Measurements from ENCODE around the gene PCDHB2. TPM values are rescaled to one million over a fixed set of nuclear protein-coding genes. Genes with fewer than 3 reads are reported as not detected.

PCDHB2 gene
- polyA plus RNA-seq, 1 donor (not counting 4 experiments of a cell fraction or from before 2014, with no cell fraction given), result 0.46 TPM

GRCh38 chr5:141051521-141051866 lies 42.9 kb upstream of the PCDHB2 start:
- TF ChIP-seq, protein P1, sequence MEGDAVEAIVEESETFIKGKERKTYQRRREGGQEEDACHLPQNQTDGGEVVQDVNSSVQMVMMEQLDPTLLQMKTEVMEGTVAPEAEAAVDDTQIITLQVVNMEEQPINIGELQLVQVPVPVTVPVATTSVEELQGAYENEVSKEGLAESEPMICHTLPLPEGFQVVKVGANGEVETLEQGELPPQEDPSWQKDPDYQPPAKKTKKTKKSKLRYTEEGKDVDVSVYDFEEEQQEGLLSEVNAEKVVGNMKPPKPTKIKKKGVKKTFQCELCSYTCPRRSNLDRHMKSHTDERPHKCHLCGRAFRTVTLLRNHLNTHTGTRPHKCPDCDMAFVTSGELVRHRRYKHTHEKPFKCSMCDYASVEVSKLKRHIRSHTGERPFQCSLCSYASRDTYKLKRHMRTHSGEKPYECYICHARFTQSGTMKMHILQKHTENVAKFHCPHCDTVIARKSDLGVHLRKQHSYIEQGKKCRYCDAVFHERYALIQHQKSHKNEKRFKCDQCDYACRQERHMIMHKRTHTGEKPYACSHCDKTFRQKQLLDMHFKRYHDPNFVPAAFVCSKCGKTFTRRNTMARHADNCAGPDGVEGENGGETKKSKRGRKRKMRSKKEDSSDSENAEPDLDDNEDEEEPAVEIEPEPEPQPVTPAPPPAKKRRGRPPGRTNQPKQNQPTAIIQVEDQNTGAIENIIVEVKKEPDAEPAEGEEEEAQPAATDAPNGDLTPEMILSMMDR (optimal IDR thresholded peaks at IDR 0.05 in 1 of 3, IDR thresholded peaks at IDR 0.05 in 1 of 3, conservative IDR thresholded peaks at IDR 0.05 in 1 of 3; ENCODE audit: extremely low read depth in 1 of 3, insufficient read depth in 2 of 3, low read length in 3 of 3), result no peak
- no peak for TF ChIP-seq EZH2 (IDR thresholded peaks at IDR 0.05; ENCODE audit: low read length)
- no peak for FAIRE-seq
- DNase-seq (ENCODE audit: low read depth, low spot score), result no peak
- peaks cover 6% of the 10 kb centered on the region for H3K27me3 ChIP-seq (ENCODE audit: control insufficient read depth, extremely low read depth, insufficient read depth, low read length)
- H3K4me1 ChIP-seq (ENCODE audit: control insufficient read depth, extremely low read depth, insufficient read depth, low read length), result no peaks in the 10 kb centered on the region
- H4K20me1 ChIP-seq (ENCODE audit: control insufficient read depth, extremely low read depth, insufficient read depth, low read length), result no peaks in the 10 kb centered on the region
- H3K36me3 ChIP-seq (ENCODE audit: control insufficient read depth in 2 of 2, extremely low read depth in 1 of 2, insufficient read depth in 2 of 2, low read length in 2 of 2), result no peaks in the 10 kb centered on the region
- H3K4me3 ChIP-seq (ENCODE audit: control insufficient read depth in 2 of 3, extremely low read depth in 1 of 3, insufficient read depth in 2 of 3, low read depth in 1 of 3, low read length in 3 of 3), result peak overlapping the region in 2 of 3 experiments; percentile 15 to 48
- peak overlapping the region; percentile 46 for H3K4me2 ChIP-seq (ENCODE audit: control insufficient read depth, extremely low read depth, insufficient read depth, low read depth, low read length)
- H3K79me2 ChIP-seq (ENCODE audit: control insufficient read depth, insufficient read depth, low read length), result no peaks in the 10 kb centered on the region
- peak overlapping the region; percentile 49 for H2AFZ ChIP-seq (ENCODE audit: control insufficient read depth, low read length)
- H3K9me3 ChIP-seq (ENCODE audit: control insufficient read depth, low read depth, low read length), result no peaks in the 10 kb centered on the region
- H3K9ac ChIP-seq (ENCODE audit: control insufficient read depth, extremely low read depth, insufficient read depth, low read length), result no peak overlapping the region
- dilution Hi-C loops (cut with MboI; ENCODE audit: extremely low pct_ligation_motif_present, low sequenced_read_pairs), result no loop called here
- no peaks in the 10 kb centered on the region for H3K9me1 ChIP-seq (ENCODE audit: control insufficient read depth, extremely low read depth, insufficient read depth, low read length)
- H3K27ac ChIP-seq (ENCODE audit: control insufficient read depth, insufficient read depth, low read length), result no peak overlapping the region

DNA sequence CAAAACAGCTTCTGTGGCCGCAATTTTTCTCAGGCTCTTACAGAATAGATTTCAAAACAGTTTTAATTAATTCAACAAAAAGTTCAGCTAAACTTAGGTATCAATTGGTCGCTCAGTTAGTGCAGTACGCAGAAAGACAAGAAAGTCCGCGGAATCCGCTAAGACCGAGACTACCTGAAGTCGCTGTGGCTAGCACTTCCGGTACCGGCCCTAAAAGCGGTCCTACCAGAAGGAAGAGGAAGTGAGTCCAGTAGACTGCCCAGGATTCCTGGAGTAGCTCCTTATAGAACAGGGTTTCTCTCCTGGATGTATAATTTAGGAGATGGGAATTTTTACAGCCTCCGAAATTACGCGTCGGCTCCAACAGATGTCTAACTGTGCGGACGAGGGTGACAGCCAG lies 16.6 kb upstream of the PCDHB2 start:
- H3K9me1 ChIP-seq (ENCODE audit: control insufficient read depth, extremely low read depth, insufficient read depth, low read length), result no peaks in the 10 kb centered on the region
- H3K9me3 ChIP-seq (ENCODE audit: control insufficient read depth, low read depth, low read length), result no peaks in the 10 kb centered on the region
- H2AFZ ChIP-seq (ENCODE audit: control insufficient read depth, low read length), result no peak overlapping the region
- H3K9ac ChIP-seq (ENCODE audit: control insufficient read depth, extremely low read depth, insufficient read depth, low read length), result no peak overlapping the region
- H4K20me1 ChIP-seq (ENCODE audit: control insufficient read depth, extremely low read depth, insufficient read depth, low read length), result no peaks in the 10 kb centered on the region
- H3K4me3 ChIP-seq (ENCODE audit: control insufficient read depth in 2 of 3, extremely low read depth in 1 of 3, insufficient read depth in 2 of 3, low read depth in 1 of 3, low read length in 3 of 3), result no peak overlapping the region
- H3K79me2 ChIP-seq (ENCODE audit: control insufficient read depth, insufficient read depth, low read length), result no peaks in the 10 kb centered on the region
- H3K4me1 ChIP-seq (ENCODE audit: control insufficient read depth, extremely low read depth, insufficient read depth, low read length), result no peaks in the 10 kb centered on the region
- no peak overlapping the region for H3K4me2 ChIP-seq (ENCODE audit: control insufficient read depth, extremely low read depth, insufficient read depth, low read depth, low read length)
- no peaks in the 10 kb centered on the region for H3K27me3 ChIP-seq (ENCODE audit: control insufficient read depth, extremely low read depth, insufficient read depth, low read length)
- FAIRE-seq (no peak), DNase-seq (ENCODE audit: low read depth, low spot score) (no peak)
- no peaks in the 10 kb centered on the region for H3K36me3 ChIP-seq (ENCODE audit: control insufficient read depth in 2 of 2, extremely low read depth in 1 of 2, insufficient read depth in 2 of 2, low read length in 2 of 2)
- H3K27ac ChIP-seq (ENCODE audit: control insufficient read depth, insufficient read depth, low read length), result no peak overlapping the region
- dilution Hi-C loops (cut with MboI; ENCODE audit: extremely low pct_ligation_motif_present, low sequenced_read_pairs), result no loop called here
- TF ChIP-seq, protein P1 (optimal IDR thresholded peaks at IDR 0.05 in 1 of 3, IDR thresholded peaks at IDR 0.05 in 1 of 3, conservative IDR thresholded peaks at IDR 0.05 in 1 of 3; ENCODE audit: extremely low read depth in 1 of 3, insufficient read depth in 2 of 3, low read length in 3 of 3), result no peak
- no peak for TF ChIP-seq EZH2 (IDR thresholded peaks at IDR 0.05; ENCODE audit: low read length)

Measured in keratinocyte (primary cell).